Smooth muscle cell (in vitro differentiated cells): Measurements from ENCODE around the gene CHCHD1. TPM values are rescaled to one million over a fixed set of nuclear protein-coding genes. Genes with fewer than 3 reads are reported as not detected.
"Not testable (repeated sequence)": the region's sequence is repeated elsewhere in the genome, so short reads cannot be mapped to it uniquely, and the experiment has no call there.

Experiments used
- DNase-seq: peaks from one replicate; lab custom pipeline; 2025; ENCODE audit not compliant: unreplicated experiment; lab: John Stamatoyannopoulos, UW
- H2AFZ ChIP-seq: fragments of 200-600 bp; sonication (generic); 2 replicates; pipeline ENCODE4 v1.6.0; 2016; ENCODE audit warnings: antibody characterized with exemption, low read depth, mild to moderate bottlenecking
- H3F3A ChIP-seq: fragments of 200-600 bp; sonication (generic); 2 replicates; pipeline ENCODE4 v1.6.0; 2017; ENCODE audit warnings: antibody characterized with exemption, low read depth
- H3K27ac ChIP-seq: fragments of 200-600 bp; sonication (generic); 2 replicates; pipeline ENCODE4 v1.5.1; 2016; ENCODE audit warnings: low read depth, mild to moderate bottlenecking
- H3K27me3 ChIP-seq: fragments of 200-600 bp; sonication (generic); 2 replicates; pipeline ENCODE4 v1.6.1; 2016; ENCODE audit warnings: low read depth, mild to moderate bottlenecking
- H3K36me3 ChIP-seq: fragments of 200-600 bp; sonication (generic); 2 replicates; pipeline ENCODE4 v1.5.1; 2016; ENCODE audit warnings: low read depth
- H3K4me1 ChIP-seq: fragments of 200-600 bp; sonication (generic); 2 replicates; pipeline ENCODE4 v1.5.1; 2016; ENCODE audit warnings: low read depth
- H3K4me2 ChIP-seq: fragments of 200-600 bp; sonication (generic); 2 replicates; pipeline ENCODE4 v1.6.0; 2016; ENCODE audit warnings: mild to moderate bottlenecking
- H3K4me3 ChIP-seq: fragments of 200-600 bp; sonication (generic); 2 replicates; pipeline ENCODE4 v1.5.1; 2016; ENCODE audit warnings: mild to moderate bottlenecking
- H3K79me2 ChIP-seq: fragments of 200-600 bp; sonication (generic); 2 replicates; pipeline ENCODE4 v1.6.0; 2016; ENCODE audit warnings: low read depth, mild to moderate bottlenecking
- H3K9ac ChIP-seq: fragments of 200-600 bp; sonication (generic); 2 replicates; pipeline ENCODE4 v1.6.0; 2016; ENCODE audit warnings: low read depth
- H3K9me3 ChIP-seq: fragments of 200-600 bp; sonication (generic); replicated peaks from 2 replicates; pipeline ENCODE4 v1.5.1; 2016; ENCODE audit warnings: low read depth
- H4K20me1 ChIP-seq: fragments of 200-600 bp; sonication (generic); 2 replicates; pipeline ENCODE4 v1.6.0; 2016; ENCODE audit warnings: low read depth
- WGBS: methylation state at CpG from one replicate; pipeline ENCODE4 v1.1.7; 2016; ENCODE audit warnings: low lambda C conversion rate; 5-methylcytosine and 5-hydroxymethylcytosine counted together
- polyA plus RNA-seq: library from polyadenylated mRNA; unstranded; fragments of >200 nt; fragmentation: Nextera tagmentation; extraction: Ambion mirVana; gene quantifications from 2 replicates; pipeline ENCODE4 v1.2.1, GENCODE V29; 2016
- total RNA-seq: library from RNA; depleted of rRNA; stranded (reverse); fragments of >200 nt; gene quantifications from 2 replicates; pipeline ENCODE4 v1.2.3, GENCODE V29; 2014
- TF ChIP-seq, protein P1 (sequence below): fragments of 200-600 bp; sonication (generic); IDR thresholded peaks from 2 replicates; pipeline ENCODE4 v1.5.1; 2017; ENCODE audit warnings: borderline replicate concordance, mild to moderate bottlenecking, antibody characterized with exemption; ENCODE audit not compliant: insufficient read depth, poor library complexity, severe bottlenecking

Gene CHCHD1
- total and polyA plus RNA-seq, 2 experiments from 2014 or later, result 65.9 to 68.3 TPM

DNA sequence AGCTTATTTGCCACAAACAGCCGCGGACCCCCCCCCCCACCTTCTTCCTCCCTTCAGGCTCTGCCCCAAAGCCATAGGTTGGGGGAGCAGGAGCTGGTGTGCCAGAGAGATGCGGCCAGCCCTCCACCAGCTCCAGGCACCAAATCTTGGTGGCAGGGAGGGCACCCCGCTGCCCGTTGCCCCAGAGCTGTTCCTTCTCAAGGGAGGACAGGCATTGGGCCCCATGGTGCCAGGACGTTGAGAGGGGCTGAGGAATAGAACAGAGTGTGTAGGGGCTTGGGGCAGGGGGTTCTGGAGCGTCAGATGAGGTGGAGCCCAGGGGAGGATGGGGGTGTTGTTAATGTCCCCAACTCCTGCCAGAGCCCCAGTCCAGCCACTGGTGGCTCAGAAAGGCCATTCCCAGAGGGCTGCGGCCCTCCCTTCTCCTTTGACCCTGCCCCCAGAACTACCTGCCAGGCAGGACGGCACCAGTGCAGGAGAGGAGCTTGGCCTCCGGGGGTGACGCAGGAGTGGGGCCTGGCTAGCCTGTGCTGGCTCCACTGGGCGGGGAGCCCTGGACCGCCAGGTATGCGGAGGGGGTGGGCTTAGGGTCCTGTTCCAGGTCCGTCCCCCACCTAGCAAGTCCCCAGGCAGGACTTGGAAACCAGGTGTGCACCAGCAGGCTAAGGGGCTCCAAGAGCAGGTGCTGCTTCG is 47.7 kb upstream of the CHCHD1 start:
- WGBS, result 92% methylated on average over 16 of the region's 16 CpGs
- Histone ChIP-seq H3K27ac (no peak overlapping the region), H3K79me2 (peaks cover 38% of the 10 kb centered on the region), H3K4me1 (peaks cover 8% of the 10 kb centered on the region), H3K27me3 (no peaks in the 10 kb centered on the region), H3F3A (no peaks in the 10 kb centered on the region), H2AFZ (no peak overlapping the region), H3K9ac (no peak overlapping the region), H3K4me2 (no peak overlapping the region), H3K4me3 (no peak overlapping the region), H3K36me3 (no peaks in the 10 kb centered on the region), H4K20me1 (no peaks in the 10 kb centered on the region), H3K9me3 (no peaks in the 10 kb centered on the region)
- TF ChIP-seq, protein P1, sequence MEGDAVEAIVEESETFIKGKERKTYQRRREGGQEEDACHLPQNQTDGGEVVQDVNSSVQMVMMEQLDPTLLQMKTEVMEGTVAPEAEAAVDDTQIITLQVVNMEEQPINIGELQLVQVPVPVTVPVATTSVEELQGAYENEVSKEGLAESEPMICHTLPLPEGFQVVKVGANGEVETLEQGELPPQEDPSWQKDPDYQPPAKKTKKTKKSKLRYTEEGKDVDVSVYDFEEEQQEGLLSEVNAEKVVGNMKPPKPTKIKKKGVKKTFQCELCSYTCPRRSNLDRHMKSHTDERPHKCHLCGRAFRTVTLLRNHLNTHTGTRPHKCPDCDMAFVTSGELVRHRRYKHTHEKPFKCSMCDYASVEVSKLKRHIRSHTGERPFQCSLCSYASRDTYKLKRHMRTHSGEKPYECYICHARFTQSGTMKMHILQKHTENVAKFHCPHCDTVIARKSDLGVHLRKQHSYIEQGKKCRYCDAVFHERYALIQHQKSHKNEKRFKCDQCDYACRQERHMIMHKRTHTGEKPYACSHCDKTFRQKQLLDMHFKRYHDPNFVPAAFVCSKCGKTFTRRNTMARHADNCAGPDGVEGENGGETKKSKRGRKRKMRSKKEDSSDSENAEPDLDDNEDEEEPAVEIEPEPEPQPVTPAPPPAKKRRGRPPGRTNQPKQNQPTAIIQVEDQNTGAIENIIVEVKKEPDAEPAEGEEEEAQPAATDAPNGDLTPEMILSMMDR, result no peak
- DNase-seq, result no peak

DNA sequence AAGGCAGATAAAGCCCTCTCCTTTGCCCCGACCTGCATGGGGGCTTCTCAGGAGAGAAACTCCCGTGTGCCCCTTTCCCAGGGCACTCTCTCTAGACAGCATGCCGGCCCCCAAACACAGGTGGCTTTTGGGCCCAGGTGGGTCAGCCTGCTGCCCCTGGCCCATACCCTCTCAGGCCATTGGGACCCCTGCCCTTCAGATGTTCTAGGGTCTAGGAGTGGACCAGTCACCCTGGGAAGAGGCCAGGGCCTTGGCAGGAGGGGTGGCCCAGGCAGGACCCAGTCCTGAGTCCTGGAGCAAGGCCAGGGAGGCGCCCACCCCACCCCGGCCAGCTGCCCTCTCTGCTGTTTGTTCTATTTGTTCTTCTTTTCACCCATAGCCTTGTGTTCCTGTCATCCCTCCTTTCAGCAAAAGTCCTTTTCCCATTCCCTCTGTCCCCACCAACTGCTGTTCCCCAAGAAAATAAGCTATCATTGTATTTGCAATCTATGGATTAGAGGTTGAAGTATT is 47.0 kb upstream of the CHCHD1 start:
- Histone ChIP-seq H3K4me3 (no peak overlapping the region), H3K27ac (no peak overlapping the region), H3K79me2 (peaks cover 38% of the 10 kb centered on the region), H3K4me1 (peaks cover 8% of the 10 kb centered on the region), H4K20me1 (no peaks in the 10 kb centered on the region), H3F3A (no peaks in the 10 kb centered on the region), H3K4me2 (no peak overlapping the region), H3K36me3 (no peaks in the 10 kb centered on the region), H3K9ac (no peak overlapping the region), H3K27me3 (no peaks in the 10 kb centered on the region), H3K9me3 (no peaks in the 10 kb centered on the region), H2AFZ (no peak overlapping the region)
- WGBS, result 95% methylated on average over 5 of the region's 5 CpGs
- TF ChIP-seq, protein P1, result no peak
- no peak for DNase-seq

DNA sequence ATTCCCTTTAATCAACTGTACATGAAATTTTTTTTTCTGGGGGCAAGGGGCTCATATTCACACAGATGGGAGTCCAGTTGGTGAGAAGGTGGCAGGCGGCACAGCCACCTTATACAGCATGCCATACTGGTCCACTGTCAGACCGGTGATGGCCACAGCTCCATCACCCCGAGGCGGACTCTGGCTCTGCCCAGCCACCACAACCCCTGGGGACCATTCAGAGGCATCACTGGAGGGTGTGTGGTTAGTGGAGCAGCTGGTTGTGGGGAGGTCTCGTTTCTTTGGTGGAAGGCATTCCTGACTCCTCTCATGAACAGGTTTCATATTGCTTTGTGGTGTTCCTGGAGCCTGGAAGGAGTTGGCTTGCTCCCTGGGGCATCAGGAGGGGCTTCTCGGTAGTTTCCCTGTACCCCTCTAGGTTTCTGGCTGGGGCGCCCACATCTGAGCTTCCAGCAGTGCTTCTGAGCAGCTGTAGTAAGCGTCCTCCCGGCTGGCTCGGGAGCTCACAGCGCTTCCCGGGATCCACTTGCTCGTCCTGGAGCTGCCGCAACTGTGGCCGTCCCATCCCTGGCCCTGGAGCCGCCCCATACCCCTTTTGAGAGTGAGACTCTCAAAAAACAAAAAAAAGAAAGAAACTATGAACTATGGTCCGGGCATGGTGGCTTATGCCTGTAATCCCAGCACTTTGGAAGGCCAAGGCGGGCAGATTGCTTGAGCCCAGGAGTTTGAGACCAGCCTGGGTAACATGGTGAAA is 41.2 kb upstream of the CHCHD1 start:
- H4K20me1 ChIP-seq, H3K9me3 ChIP-seq, H3K4me3 ChIP-seq, H3K27me3 ChIP-seq, H3K36me3 ChIP-seq, H2AFZ ChIP-seq, H3K9ac ChIP-seq, H3F3A ChIP-seq, H3K4me2 ChIP-seq, DNase-seq, H3K27ac ChIP-seq: not testable (repeated sequence)
- Histone ChIP-seq H3K79me2 (peaks cover 26% of the 10 kb centered on the region), H3K4me1 (peaks cover 19% of the 10 kb centered on the region)
- 95% methylated on average over 18 of the region's 18 CpGs for WGBS

DNA sequence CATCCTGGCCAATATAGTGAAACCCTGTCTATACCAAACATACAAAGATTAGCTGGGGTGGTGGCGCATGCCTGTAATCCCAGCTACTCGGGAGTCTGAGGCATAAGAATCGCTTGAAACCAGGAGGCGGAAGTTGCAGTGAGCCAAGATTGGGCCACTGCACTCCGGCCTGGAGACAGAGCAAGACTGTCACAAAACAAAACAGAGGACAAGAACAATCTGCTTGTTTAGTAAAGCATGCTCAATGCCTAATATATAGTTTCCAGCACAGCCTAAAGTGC is 39.5 kb upstream of the CHCHD1 start:
- peak overlapping the region; percentile 100 for H3K4me2 ChIP-seq
- H3K27me3 ChIP-seq, result no peaks in the 10 kb centered on the region
- no peak overlapping the region for H2AFZ ChIP-seq
- H3K27ac ChIP-seq, result no peak overlapping the region
- H3K36me3 ChIP-seq, result no peaks in the 10 kb centered on the region
- H3K4me1 ChIP-seq, result peaks cover 20% of the 10 kb centered on the region
- H3F3A ChIP-seq, result no peaks in the 10 kb centered on the region
- WGBS, result 94% methylated on average over 5 of the region's 5 CpGs
- no peak overlapping the region for H3K4me3 ChIP-seq
- H3K9me3 ChIP-seq, result no peaks in the 10 kb centered on the region
- no peak overlapping the region for H3K9ac ChIP-seq
- TF ChIP-seq, protein P1, result no peak
- H4K20me1 ChIP-seq, result no peaks in the 10 kb centered on the region
- H3K79me2 ChIP-seq, result peaks cover 43% of the 10 kb centered on the region
- DNase-seq, result no peak
